ENCODE measurements around the gene CDKL1. TPM values are rescaled to one million over a fixed set of nuclear protein-coding genes. Genes with fewer than 3 reads are reported as not detected.

CDKL1 gene
- total RNA-seq, 1 donor from 2014 or later: 1.3 TPM

DNA sequence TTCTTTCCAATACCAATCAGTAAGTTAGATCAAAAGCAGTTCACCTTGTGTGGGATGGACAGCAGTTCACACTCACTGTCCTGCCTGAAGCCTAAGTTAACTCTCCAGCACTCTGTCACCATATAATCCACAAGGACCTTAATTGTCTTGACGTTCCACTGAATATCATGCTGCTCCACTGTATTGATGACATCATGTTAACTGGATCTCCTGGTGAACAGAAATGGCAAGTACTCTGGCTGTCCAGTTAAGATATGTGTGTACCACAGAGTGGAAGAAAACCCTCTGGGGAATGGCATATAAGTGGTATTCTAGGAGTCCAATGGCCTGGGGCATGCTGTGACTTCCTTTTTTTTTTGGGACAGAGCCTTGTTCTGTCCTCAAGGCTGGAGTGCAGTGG lies 16.2 kb downstream of the CDKL1 start:
- Mint-ChIP-seq H3K27me3 (no peaks in the 10 kb centered on the region), H3K36me3 (ENCODE audit: insufficient read depth) (no peaks in the 10 kb centered on the region), H3K9me3 (ENCODE audit: low read depth) (no peaks in the 10 kb centered on the region), H3K27ac (no peak overlapping the region), H3K4me3 (ENCODE audit: low read depth) (no peak overlapping the region), H3K4me1 (ENCODE audit: low read depth) (peaks cover 21% of the 10 kb centered on the region)
- no peak for DNase-seq (ENCODE audit: low spot score, unreplicated experiment)
- TF ChIP-seq, protein P1, sequence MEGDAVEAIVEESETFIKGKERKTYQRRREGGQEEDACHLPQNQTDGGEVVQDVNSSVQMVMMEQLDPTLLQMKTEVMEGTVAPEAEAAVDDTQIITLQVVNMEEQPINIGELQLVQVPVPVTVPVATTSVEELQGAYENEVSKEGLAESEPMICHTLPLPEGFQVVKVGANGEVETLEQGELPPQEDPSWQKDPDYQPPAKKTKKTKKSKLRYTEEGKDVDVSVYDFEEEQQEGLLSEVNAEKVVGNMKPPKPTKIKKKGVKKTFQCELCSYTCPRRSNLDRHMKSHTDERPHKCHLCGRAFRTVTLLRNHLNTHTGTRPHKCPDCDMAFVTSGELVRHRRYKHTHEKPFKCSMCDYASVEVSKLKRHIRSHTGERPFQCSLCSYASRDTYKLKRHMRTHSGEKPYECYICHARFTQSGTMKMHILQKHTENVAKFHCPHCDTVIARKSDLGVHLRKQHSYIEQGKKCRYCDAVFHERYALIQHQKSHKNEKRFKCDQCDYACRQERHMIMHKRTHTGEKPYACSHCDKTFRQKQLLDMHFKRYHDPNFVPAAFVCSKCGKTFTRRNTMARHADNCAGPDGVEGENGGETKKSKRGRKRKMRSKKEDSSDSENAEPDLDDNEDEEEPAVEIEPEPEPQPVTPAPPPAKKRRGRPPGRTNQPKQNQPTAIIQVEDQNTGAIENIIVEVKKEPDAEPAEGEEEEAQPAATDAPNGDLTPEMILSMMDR (IDR thresholded peaks at IDR 0.05; ENCODE audit: unreplicated experiment): no peak

DNA sequence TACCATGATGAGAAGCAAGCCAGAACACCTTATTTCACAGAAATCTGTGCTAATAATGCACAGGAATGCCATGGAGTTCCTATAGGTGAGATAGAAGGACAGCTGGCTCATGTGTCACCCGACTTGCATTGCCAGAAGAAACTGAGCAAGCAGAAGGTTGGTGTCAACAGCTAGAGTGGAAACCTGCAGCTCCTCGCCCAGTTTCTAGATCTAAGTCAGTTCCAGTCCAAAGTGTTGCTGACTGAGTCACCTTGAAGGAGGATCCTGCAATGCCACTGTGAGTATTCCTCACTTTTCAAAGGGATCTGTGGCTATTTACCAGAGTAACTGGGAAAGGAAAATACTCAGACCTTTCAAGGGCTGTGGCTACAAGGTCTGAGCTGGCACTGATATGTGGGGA lies 17.1 kb downstream of the CDKL1 start:
- TF ChIP-seq, protein P1 (IDR thresholded peaks at IDR 0.05; ENCODE audit: unreplicated experiment): no peak
- Mint-ChIP-seq H3K4me3 (ENCODE audit: low read depth) (no peak overlapping the region), H3K9me3 (ENCODE audit: low read depth) (no peaks in the 10 kb centered on the region), H3K27ac (no peak overlapping the region), H3K27me3 (no peaks in the 10 kb centered on the region), H3K4me1 (ENCODE audit: low read depth) (peaks cover 21% of the 10 kb centered on the region), H3K36me3 (ENCODE audit: insufficient read depth) (no peaks in the 10 kb centered on the region)
- DNase-seq (ENCODE audit: low spot score, unreplicated experiment): no peak

DNA sequence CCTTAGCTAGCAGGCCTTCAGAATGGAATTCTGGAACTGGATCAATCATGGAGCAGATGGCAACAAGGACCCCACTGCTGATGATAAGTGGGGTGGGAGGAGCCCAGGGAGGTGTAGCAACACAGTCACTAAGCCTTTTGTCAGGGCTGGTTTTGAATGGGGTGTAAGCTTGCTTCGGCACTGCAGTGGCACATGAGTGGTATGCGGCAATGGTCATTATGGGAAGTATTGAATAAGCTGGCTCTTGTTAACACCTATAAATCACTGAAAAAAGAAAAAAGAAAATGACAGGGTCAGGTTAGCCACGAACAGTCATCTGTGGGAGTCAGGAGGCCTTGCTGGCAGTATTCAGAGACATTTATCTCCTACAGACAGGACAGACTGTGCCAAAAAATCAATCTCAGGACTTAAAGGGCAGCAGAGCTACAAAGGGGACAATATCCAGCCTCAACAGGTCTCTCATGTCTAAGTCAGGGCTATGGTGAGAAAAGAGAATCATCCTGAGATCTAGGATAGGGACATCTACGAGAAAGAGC lies 19.1 kb downstream of the CDKL1 start:
- peak overlapping the region; percentile 5 for H3K27ac Mint-ChIP-seq
- TF ChIP-seq, protein P1 (IDR thresholded peaks at IDR 0.05; ENCODE audit: unreplicated experiment): no peak
- no peaks in the 10 kb centered on the region for H3K36me3 Mint-ChIP-seq (ENCODE audit: insufficient read depth)
- no peak overlapping the region for H3K4me3 Mint-ChIP-seq (ENCODE audit: low read depth)
- H3K27me3 Mint-ChIP-seq: no peaks in the 10 kb centered on the region
- peaks cover 14% of the 10 kb centered on the region for H3K4me1 Mint-ChIP-seq (ENCODE audit: low read depth)
- H3K9me3 Mint-ChIP-seq (ENCODE audit: low read depth): no peaks in the 10 kb centered on the region
- no peak for DNase-seq (ENCODE audit: low spot score, unreplicated experiment)

DNA sequence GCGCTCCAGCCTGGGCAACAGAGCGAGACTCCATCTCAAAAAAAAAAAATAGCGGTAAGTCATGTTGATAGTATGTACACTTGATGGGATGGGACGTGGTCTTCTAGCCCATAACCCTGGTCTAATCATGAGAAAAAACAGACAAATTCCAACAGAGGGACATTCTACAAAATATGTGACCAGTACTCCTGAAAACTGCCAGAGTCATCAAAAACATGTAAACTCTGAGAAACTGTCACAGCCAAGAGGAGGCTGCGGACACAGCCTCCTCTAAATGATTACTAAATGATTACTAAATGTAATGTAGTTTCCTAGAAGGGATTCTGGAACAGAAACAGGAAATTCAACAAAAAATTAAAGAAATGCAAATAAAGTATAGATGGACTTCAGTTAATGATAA lies 20.9 kb downstream of the CDKL1 start:
- DNase-seq (ENCODE audit: low spot score, unreplicated experiment): no peak
- H3K27me3 Mint-ChIP-seq: no peaks in the 10 kb centered on the region
- H3K36me3 Mint-ChIP-seq (ENCODE audit: insufficient read depth): no peaks in the 10 kb centered on the region
- TF ChIP-seq, protein P1 (IDR thresholded peaks at IDR 0.05; ENCODE audit: unreplicated experiment): no peak
- peaks cover 9% of the 10 kb centered on the region for H3K4me1 Mint-ChIP-seq (ENCODE audit: low read depth)
- no peak overlapping the region for H3K4me3 Mint-ChIP-seq (ENCODE audit: low read depth)
- no peaks in the 10 kb centered on the region for H3K9me3 Mint-ChIP-seq (ENCODE audit: low read depth)
- no peak overlapping the region for H3K27ac Mint-ChIP-seq

DNA sequence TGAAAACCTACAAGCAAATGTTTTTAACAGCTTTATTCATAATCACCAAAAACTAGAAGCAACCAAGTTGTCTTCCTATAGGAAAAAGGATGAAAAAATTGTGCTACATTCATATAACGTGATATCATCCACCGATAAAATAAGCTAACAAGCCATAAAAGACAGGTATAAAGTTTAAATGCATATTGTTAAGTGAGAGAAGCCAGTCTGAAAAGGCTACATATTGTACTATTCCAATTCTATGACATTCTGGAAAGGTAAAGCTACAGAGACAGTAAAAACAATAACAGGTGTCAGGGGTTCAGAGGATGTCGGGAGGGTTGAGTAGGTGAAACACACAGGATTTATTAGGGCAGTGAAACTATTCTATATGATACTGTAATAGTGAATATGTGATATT lies 22.7 kb downstream of the CDKL1 start:
- Mint-ChIP-seq H3K4me1 (ENCODE audit: low read depth) (peaks cover 9% of the 10 kb centered on the region), H3K27me3 (no peaks in the 10 kb centered on the region), H3K36me3 (ENCODE audit: insufficient read depth) (no peaks in the 10 kb centered on the region), H3K27ac (no peak overlapping the region), H3K9me3 (ENCODE audit: low read depth) (peaks cover 3% of the 10 kb centered on the region), H3K4me3 (ENCODE audit: low read depth) (no peak overlapping the region)
- TF ChIP-seq, protein P1 (IDR thresholded peaks at IDR 0.05; ENCODE audit: unreplicated experiment): no peak
- no peak for DNase-seq (ENCODE audit: low spot score, unreplicated experiment)

All from progenitor cell of endocrine pancreas (in vitro differentiated cells).